Measurements from ENCODE around the gene PPM1J.

PPM1J gene

DNA sequence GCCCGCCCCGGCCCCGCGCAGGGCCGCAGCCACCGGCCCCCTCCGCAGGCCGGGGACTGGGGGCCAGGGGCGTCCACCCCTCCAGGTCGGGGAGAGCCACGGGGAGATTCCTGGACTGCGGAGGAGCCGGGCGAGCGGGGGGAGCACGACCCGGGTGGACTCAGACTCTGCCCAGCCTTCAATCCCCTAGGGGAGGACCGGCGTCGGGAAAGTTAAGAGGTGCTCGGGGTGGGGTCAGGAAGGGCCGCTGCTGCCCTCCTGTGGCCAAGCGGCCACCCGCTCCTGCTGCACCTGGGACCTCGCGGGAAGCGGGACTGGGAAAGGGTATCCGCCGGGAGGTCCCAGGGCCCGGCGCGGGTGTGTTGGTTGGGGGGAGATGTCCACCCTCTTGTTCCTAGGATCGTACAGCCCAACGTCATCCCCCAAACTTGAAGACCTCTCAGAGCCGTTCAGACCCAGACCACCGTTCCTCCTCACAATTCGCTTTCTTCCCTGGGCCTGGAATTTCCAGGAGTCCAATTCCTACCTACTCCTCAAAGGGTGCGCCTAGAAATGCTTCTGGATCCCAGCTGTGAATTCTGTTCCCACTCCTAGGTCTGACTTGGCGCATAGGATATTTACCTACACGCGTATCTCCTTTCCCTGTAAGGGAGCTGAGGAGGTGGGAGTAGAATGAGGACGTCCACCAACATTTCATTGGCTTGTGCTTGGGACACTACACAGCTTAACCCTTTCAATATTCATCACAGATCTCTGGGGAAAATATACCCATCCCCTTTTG lies 7.7 kb downstream of the PPM1J start:
- H3K4me3 ChIP-seq (ENCODE audit: low read depth, low read length) = peak overlapping the region; percentile 64

DNA sequence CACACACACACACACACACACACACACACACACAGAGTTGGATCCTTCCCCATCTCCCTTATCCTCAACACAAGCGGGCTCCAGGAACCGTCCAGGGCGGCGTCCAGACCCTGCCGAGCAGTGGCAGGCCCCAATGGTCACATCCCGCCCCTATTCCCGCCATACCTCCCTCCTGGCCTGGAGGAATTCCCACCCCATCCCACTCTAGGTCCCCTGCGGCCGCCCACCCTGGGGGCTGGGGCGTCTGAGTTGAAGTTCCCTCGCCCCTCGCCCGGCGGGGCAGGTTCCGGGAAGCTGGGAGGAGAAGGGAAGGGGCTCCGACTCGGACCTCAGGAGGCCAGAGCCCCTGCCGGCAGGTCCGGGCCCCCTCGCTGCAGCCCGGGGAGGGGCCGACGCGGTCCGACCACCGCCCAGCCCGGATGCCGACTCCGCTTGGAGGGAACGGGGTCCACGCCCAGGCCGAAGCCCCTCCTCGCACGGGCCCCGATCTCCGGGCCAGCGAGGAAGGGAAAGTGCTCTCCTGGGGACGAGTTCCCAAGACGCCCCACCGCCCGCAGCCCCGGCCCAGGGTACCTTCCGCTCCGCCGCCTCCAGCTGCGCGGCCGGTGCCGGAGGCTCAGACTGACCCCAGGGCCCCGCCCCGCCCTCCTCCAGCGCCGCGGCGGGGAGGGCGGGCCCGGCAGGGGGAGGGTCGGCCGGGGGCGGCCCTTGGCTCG lies 8.5 kb downstream of the PPM1J start, which contains the start of gene RHOC:
RHOC (minus strand) TSS at position 623 of the 716 bp plus-strand sequence. CDS start 3,328 bp downstream, outside the sequence.
- H3K4me3 ChIP-seq (ENCODE audit: low read depth, low read length) = peak within 1 kb of the TSS; percentile 68

DNA sequence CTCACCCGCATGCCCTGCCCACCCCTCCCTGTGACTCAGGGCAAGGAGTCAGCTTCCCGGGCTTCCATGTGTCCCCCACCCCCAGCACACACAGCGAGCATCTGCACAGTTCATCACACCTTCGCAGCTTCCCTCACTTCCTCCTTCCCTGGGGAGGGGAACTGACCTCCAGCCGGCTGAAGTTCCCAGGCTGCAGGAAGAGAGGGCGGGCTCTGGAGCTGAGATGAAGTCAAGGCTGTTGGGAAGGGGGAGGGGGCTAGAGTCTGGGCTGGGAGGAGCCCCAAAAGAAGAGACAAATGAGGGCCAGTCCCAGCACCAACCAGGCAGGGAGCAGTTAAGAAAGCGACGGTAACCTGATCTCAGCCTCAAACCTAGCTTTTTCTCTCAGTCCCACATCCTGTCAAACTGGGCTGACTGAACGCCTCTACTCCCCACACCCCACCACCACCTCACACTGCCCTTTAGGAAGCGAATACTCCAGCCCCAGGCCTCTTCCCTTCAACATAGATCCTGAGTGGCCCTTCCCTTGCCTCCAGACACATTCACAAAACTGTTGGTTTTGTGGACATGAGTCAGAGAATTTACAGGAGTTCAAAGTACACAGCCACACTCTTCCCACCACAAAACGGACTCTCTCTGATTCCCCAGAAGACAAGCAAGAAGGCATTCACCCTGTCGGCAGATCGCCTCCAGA lies 10.1 kb downstream of the PPM1J start:
- no peak overlapping the region for H3K4me3 ChIP-seq (ENCODE audit: low read depth, low read length)

DNA sequence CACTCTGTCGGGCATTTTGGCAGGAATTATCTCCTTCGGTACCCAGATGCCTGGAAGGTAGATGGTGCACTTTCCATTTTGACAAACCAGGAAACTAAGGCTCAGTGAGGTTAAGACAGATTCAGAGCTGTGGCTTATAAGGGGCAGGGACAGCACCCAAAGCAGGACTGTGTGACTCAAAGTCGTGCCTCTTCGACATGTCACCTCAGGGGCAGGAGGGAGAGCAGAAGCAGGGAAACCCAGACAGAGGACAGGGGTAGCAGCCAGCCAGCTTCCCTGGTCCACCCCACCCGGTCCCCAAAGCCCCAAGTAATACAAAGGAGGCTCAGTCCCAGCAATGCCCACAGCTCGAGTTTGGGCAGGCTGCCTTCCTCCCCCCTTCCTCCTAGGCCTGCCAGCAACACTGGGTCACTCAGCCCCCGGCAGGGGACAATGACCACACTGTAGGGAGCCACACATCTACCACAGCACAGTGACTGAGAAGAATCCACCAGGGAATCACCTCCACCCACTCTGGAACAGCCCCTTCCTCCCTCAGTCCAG lies 10.7 kb downstream of the PPM1J start:
- H3K4me3 ChIP-seq (ENCODE audit: low read depth, low read length) = no peak overlapping the region

DNA sequence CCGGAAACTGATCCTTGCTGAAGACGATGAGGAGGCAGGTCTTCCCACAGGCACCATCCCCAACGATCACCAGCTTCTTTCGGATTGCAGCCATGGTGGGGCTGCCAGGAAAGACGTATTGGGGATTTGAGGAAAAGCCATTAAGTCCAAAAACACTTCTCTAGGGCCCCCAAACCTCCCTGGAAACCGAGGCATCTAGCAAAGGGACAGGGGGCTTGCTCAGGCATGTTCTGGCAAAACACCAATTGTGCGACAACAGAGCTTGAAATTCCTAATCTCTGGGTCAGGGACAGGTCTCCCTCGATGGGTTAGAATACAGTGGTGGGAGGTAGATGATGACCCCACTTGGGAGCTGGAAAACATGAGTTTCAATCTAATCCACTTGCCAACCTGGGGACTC lies 11.4 kb downstream of the PPM1J start:
- no peak overlapping the region for H3K4me3 ChIP-seq (ENCODE audit: low read depth, low read length)

DNA sequence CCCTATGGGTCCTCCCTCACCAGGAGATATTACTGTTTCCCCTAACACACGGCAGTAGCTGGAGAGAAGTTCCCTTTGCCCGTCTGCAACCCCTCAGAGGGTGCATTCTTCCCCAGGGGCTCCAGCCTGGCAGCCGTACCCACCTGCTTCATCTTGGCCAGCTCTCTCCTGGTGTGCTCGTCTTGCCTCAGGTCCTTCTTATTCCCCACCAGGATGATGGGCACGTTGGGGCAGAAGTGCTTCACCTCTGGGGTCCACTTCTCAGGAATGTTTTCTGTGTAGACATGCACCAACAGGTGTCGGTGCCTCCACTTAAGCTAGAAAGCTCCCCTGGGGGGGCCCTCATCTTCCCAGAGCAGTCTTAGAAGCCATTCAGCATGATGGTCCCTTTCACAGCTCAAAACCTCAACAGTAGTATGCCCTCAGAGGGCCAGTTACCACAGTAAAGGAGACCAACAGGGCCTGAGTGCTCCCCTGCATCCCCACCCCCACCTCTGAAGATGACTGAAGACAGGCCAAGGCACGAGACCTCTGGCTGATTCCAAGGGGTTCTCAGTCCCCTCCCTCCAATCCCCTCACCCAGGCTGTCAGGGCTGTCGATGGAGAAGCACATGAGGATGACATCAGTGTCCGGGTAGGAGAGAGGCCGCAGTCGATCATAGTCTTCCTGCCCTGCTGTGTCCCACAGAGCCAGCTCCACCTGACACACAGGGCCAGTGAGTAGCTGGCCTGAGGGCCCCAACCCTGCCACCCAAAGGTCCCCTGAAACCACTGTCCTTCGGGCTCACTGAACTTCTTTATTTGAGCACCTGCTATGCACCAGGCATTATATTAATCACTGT lies 12.5 kb downstream of the PPM1J start:
- no peak overlapping the region for H3K4me3 ChIP-seq (ENCODE audit: low read depth, low read length)

DNA sequence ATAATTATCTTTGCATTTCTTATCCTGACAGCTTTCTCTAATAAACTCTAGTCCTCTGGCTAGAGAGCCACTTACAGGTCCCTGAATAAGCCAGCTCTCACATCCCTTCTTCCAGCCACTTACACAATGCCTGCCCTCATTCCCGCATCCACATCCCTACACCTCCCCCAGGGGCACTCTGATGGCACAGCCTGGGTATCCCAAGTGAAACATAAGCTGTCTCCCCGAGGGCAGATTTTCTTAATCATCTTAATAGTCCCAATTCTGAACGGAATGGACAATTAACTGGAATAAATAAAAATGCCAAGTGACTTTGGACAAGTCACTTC lies 13.1 kb downstream of the PPM1J start:
- no peak overlapping the region for H3K4me3 ChIP-seq (ENCODE audit: low read depth, low read length)

DNA sequence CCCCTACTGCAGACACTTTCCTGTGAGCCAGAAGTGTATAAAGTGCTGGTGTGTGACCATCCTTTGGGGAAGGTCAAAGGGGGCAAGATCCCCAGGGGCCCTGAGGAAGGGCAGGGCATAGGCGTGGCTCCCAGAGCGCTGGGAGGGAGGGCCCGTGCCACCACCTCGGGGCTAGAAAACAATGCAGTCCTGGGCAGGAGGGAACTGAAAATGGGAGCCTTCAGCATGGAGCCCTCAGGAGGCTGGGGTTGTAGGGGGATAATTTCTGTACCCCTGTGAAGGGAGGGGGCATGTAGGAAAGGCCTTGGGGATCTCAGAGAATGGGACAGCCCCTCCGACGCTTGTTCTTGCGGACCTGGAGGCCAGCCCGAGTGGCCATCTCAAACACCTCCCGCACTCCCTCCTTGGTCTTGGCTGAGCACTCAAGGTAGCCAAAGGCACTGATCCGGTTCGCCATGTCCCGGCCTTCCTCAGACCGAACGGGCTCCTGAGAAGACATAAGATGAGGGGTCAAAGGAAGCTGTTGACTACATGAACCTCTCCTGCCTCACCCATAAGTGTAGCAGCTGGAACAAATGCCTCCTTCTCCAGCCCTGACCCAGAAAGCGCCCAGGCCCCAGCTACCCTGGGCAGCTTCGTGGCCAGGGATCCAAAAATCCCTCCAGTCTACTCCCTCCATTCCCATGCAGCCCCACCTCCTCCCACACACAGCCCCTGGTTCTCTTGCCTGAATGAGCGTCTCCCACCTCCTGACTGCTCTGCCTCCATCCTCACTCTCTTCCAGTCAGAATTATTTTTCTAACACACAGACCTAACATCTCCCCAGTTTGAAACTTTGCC lies 13.7 kb downstream of the PPM1J start:
- no peak overlapping the region for H3K4me3 ChIP-seq (ENCODE audit: low read depth, low read length)

DNA sequence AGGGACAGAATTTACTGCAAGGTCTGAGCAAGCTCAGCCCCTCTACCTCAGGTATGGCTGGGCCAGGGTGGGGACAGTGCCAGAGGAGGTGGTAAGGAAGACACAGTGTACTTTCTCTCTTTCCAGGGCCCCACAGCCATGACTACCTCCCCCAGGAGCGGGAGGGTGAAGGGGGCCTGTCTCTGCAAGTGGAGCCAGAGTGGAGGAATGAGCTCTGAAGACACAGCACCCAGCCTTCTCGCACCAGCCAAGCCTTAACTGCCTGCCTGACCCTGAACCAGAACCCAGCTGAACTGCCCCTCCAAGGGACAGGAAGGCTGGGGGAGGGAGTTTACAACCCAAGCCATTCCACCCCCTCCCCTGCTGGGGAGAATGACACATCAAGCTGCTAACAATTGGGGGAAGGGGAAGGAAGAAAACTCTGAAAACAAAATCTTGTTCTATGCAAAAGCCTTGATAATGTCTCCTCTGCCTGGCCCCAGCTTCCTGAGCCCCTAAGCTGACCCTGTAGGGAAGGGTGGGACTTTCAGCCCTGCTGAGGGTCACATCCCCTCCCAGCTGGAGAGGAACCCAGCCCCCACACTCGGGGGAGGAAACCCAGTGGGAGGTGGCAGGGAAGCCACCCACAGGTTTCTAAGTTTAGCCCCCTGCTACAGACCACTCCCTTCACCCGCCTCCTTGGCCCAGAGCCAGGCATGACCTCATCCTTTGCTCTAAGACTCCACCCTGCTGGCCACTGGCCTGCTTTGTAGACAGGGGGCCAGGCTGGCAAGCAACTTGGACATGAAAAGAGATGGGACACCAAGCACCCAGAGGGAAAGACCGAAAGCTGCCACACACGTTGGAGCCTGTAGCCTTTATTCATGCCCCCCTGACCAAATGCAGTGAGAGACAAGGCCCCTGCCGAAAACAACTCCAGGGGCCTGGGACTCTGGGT lies 14.6 kb downstream of the PPM1J start:
- H3K4me3 ChIP-seq (ENCODE audit: low read depth, low read length) = no peak overlapping the region

DNA sequence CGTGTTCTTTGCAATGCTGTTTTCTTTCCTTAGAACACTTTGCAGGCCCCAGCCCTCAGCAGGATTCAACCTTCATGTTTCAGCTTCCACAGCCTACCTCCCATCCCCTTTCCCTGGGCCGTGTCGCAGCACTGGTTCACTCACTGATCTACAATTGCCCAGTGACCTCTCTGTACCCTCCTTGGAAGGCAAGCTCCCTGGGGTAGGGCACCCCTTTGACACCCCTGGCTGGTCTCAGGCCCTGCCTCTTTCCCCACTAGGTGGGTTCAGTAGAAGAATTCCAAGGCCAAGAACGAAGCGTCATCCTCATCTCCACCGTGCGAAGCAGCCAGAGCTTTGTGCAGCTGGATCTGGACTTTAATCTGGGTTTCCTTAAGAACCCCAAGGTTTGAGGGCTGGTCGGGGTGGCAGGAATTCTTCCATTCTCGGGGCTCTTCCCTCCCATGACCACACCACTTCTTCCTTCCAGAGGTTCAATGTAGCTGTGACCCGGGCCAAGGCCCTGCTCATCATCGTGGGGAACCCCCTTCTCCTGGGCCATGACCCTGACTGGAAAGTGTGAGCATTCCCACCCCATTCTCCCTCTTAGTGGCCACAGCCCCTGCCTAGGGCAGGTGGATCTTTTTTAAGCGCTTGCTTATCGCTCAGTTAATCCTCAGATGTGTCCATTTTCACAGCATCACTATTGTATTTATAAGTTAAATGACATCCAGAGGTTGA lies 15.5 kb downstream of the PPM1J start:
- no peak overlapping the region for H3K4me3 ChIP-seq (ENCODE audit: low read depth, low read length)

DNA sequence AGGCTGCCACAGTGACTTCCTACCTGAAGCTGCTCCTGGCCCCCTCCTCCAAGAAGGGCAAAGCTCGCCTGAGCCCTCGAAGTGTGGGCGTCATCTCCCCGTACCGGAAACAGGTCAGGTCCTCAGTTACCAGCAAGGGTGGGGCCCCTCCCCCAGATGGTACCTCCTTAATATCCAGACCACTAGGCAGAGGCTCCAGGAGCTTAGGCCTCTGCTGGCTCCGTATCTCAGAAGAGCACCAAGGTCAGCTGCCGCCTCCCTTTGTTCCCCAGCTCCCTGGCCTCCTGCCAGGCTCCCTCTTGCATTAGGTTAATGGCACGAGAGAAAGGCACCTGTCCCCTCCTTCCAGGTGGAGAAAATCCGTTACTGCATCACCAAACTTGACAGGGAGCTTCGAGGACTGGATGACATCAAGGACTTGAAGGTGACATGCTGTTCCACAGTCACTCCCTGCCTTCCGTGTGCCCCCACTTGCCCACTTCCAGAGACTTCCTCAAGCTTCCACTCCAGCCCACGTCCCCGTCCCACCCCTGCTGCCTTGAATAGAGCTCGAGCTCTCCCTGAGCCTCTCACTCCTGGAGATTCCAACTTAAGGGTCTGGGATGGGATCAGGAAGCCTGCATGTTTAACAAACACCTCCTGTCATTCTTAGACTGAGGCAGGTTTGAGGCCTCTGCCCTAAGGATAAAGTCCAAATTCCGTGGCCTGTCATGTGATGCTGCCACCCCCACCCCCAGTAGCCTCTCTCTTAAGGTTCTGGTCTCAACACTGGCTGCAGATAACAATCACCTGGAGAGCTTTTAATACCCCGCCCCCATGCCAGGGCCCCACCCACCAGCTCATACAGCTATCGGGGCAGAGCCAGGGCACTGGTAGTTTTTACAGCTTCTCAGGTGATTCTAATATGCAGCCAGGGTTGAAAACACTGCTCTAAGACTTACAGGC lies 16.5 kb downstream of the PPM1J start:
- no peak overlapping the region for H3K4me3 ChIP-seq (ENCODE audit: low read depth, low read length)

DNA sequence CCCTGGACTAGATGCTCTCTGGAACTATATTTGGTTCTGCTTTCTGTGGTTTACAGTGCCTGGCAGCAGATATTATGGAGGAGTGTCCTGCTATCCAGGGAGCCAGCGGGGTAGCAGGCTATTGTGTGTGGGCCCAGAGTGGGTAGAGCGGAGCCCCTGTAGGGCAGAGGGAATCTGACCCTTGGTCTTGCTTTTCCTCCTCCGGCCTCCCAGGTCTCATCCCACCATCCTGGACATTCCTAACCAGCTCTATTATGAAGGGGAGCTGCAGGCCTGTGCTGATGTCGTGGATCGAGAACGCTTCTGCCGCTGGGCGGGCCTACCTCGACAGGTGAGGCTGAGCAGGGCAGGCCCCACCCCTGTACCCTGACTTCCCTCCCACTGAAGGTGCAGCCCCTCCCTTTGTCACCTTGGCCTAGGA lies 17.3 kb downstream of the PPM1J start:
- no peak overlapping the region for H3K4me3 ChIP-seq (ENCODE audit: low read depth, low read length)

DNA sequence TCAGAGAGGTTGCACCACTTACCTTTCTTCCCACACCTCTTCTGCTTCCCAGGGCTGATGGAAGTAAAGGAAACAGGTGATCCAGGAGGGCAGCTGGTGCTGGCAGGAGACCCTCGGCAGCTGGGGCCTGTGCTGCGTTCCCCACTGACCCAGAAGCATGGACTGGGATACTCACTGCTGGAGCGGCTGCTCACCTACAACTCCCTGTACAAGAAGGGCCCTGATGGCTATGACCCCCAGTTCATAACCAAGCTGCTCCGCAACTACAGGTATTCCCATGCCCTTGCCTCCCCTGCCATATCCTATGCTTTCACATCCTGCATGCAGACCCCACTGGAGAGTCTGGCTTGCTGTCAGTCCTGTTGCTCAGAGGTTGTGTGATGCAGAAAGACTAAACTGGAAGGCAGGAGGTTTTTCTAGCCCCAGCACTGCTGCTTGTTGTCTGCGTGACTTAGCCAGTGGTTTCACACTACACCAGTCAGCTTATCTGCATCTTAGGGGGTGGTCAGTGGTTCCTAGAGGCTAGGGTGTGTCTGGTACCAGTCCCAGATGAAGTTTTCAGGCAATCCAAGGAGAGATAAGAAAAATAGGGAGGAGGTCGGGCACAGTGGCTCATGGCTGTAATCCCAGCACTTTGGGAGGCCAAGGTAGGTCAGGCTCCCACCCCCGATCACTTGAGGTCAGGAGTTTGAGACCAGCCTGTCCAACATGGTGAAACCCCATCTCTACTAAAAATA lies 18.4 kb downstream of the PPM1J start:
- no peak overlapping the region for H3K4me3 ChIP-seq (ENCODE audit: low read depth, low read length)

DNA sequence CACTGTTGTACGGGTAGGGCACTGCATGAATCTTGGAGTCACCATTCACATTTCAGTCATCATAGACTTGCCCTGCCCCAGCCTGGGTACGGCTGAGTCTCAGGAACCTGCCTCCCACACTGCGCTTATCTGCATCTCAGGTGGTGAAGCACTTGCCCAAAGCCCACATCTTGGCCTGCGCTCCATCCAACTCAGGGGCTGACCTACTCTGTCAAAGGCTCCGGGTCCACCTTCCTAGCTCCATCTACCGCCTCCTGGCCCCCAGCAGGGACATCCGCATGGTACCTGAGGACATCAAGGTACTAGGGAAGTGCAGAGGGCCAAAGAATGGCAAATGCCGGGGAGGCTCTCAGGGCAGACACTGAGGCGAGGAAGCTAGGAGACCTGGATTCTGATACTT lies 19.9 kb downstream of the PPM1J start:
- no peak overlapping the region for H3K4me3 ChIP-seq (ENCODE audit: low read depth, low read length)

DNA sequence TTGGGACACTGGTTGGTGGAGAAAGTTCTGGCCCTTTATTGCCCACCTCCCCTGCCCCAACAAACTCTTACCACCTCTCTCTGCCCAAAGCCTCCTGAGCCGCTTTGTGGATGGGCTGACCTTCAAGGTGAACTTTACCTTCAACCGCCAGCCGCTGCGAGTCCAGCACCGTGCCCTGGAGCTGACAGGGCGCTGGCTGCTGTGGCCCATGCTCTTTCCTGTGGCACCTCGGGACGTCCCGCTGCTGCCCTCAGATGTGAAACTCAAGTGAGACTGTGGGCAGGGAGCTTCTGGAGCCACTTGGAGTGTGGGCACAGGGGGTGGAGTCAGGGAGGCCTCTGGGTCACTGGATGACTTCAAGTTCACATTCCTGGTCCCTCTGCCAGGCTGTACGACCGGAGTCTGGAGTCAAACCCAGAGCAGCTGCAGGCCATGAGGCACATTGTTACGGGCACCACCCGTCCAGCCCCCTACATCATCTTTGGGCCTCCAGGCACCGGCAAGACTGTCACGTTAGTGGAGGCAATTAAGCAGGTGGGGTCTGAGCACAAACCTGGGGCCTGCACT lies 20.7 kb downstream of the PPM1J start:
- H3K4me3 ChIP-seq (ENCODE audit: low read depth, low read length) = no peak overlapping the region

DNA sequence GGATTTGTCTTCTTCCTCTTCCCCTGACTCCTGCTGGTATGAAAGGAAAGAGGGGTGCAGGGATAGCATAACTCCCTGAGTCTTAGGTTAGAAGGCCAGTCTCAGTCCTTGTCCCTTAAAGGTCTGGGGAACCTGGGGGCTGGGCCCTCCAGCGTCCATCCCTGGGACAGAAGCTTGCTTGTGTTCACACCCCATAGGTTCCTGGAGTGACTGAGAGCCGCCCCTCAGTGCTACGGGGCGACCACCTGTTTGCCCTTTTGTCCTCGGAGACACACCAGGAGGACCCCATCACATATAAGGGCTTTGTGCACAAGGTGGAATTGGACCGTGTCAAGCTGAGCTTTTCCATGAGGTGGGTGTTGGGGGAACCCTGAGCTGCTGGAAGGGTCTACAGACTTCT lies 21.3 kb downstream of the PPM1J start:
- H3K4me3 ChIP-seq (ENCODE audit: low read depth, low read length) = no peak overlapping the region
